HEK293 (cell line): ENCODE results near the gene PIGQ.

ENCODE experiments used
- CTCF ChIA-PET: fragments of 350-600 bp; formaldehyde crosslinking; extraction: SDS; loops from one replicate; lab custom pipeline; 2021; ENCODE audit warnings: antibody characterized with exemption; lab: Yijun Ruan, JAX
- POLR2A ChIA-PET: fragments of 300-600 bp; formaldehyde crosslinking; extraction: SDS; loops from one replicate; lab custom pipeline; 2020; ENCODE audit warnings: antibody characterized with exemption, inconsistent platforms; lab: Yijun Ruan, JAX
- H3K27ac ChIP-seq: fragments of 200-500 bp; sonication (Bioruptor generic); 2 replicates; pipeline ENCODE4 v1.5.1; 2014; ENCODE audit warnings: low read depth, low read length, control low read depth, inconsistent platforms; ENCODE audit errors: extremely low read depth
- H3K36me3 ChIP-seq, 2 experiments: fragments of 200-500 bp in 1 of 2; sonication (Bioruptor generic) in 1 of 2; 1 replicate in 1 of 2; 2 replicates in 1 of 2; pipeline ENCODE4 v1.5.1; 2014 to 2017; ENCODE audit warnings: inconsistent platforms in 2 of 2, low read length in 2 of 2; ENCODE audit not compliant: control insufficient read depth in 2 of 2, insufficient read depth in 1 of 2
- H3K4me1 ChIP-seq: fragments of 200-500 bp; sonication (Bioruptor generic); 2 replicates; pipeline ENCODE4 v1.5.1; 2014; ENCODE audit warnings: mild to moderate bottlenecking, low read length, inconsistent platforms; ENCODE audit not compliant: control insufficient read depth, insufficient read depth
- H3K4me3 ChIP-seq: 2 replicates; pipeline ENCODE4 v1.5.1; 2011; ENCODE audit warnings: low read depth, mild to moderate bottlenecking, control low read depth, low read length, moderate library complexity
- H3K9me3 ChIP-seq: fragments of 200-500 bp; sonication (Bioruptor generic); 2 replicates; pipeline ENCODE4 v1.5.1; 2014; ENCODE audit warnings: low read depth, low read length, inconsistent platforms; ENCODE audit not compliant: control insufficient read depth, insufficient read depth
- GLIS1 ChIP-seq: fragments of 450-650 bp; formaldehyde crosslinking; IDR thresholded peaks from 2 replicates; pipeline ENCODE4 v1.5.1; 2016; ENCODE audit warnings: missing biosample characterization, missing genetic modification characterization
- GLIS2 ChIP-seq: fragments of 450-650 bp; formaldehyde crosslinking; IDR thresholded peaks from 2 replicates; pipeline ENCODE4 v1.5.1; 2016; ENCODE audit warnings: missing biosample characterization, missing genetic modification characterization
- KLF1 ChIP-seq: fragments of 450-650 bp; formaldehyde crosslinking; IDR thresholded peaks from 2 replicates; pipeline ENCODE4 v1.5.1; 2016; ENCODE audit warnings: missing biosample characterization, missing genetic modification characterization
- KLF10 ChIP-seq: fragments of 450-650 bp; IDR thresholded peaks from 2 replicates; pipeline ENCODE4 v1.5.1; 2018; ENCODE audit warnings: missing biosample characterization, mild to moderate bottlenecking, missing genetic modification characterization
- KLF8 ChIP-seq: fragments of 450-650 bp; formaldehyde crosslinking; IDR thresholded peaks from 2 replicates; pipeline ENCODE4 v1.5.1; 2016; ENCODE audit warnings: missing biosample characterization, missing genetic modification characterization
- KLF9 ChIP-seq: fragments of 450-650 bp; formaldehyde crosslinking; IDR thresholded peaks from 2 replicates; pipeline ENCODE4 v1.5.1; 2016; ENCODE audit warnings: missing biosample characterization, missing genetic modification characterization, low read depth
- PATZ1 ChIP-seq: fragments of 450-650 bp; formaldehyde crosslinking; IDR thresholded peaks from 2 replicates; pipeline ENCODE4 v1.5.1; 2016; ENCODE audit warnings: missing biosample characterization, missing genetic modification characterization
- PRDM1 ChIP-seq: fragments of 450-650 bp; formaldehyde crosslinking; IDR thresholded peaks from 2 replicates; pipeline ENCODE4; 2016; ENCODE audit warnings: missing biosample characterization, missing genetic modification characterization
- ZIC2 ChIP-seq: fragments of 450-650 bp; formaldehyde crosslinking; IDR thresholded peaks from 2 replicates; pipeline ENCODE4 v1.5.1; 2016; ENCODE audit warnings: missing biosample characterization, missing genetic modification characterization
- ZNF19 ChIP-seq: fragments of 450-650 bp; formaldehyde crosslinking; IDR thresholded peaks from 2 replicates; pipeline ENCODE4; 2016; ENCODE audit warnings: missing biosample characterization, missing genetic modification characterization, low read depth
- ZNF341 ChIP-seq: fragments of 450-650 bp; formaldehyde crosslinking; IDR thresholded peaks from 2 replicates; pipeline ENCODE4; 2016; ENCODE audit warnings: low read depth, missing biosample characterization, missing genetic modification characterization
- ZNF623 ChIP-seq: fragments of 450-650 bp; formaldehyde crosslinking; IDR thresholded peaks from 2 replicates; pipeline ENCODE4 v1.5.1; 2016; ENCODE audit warnings: missing biosample characterization, missing genetic modification characterization
- ZNF692 ChIP-seq: fragments of 450-650 bp; formaldehyde crosslinking; IDR thresholded peaks from 2 replicates; pipeline ENCODE4 v1.5.1; 2016; ENCODE audit warnings: missing biosample characterization, missing genetic modification characterization
- TF ChIP-seq, protein P1 (sequence below): fragments of 450-650 bp; formaldehyde crosslinking; IDR thresholded peaks from 2 replicates; pipeline ENCODE4 v1.5.1; 2016; ENCODE audit warnings: missing biosample characterization, missing genetic modification characterization

PIGQ gene

GRCh38 chr16:568401-569258, 1.1 kb upstream of the PIGQ start (continued):
- TF ChIP-seq PATZ1 (tag by site-specific recombination) (peak; percentile 14; the same call in 1 of the 2 replicates), KLF8 (tag by site-specific recombination) (peak; percentile 85), KLF10 (tag by site-specific recombination) (0 out of 2 replicates have a peak, but pooled peaks have one; percentile 18), KLF1 (tag by site-specific recombination) (peak; percentile 99)

- Histone ChIP-seq H3K4me3 (no peak overlapping the region), H3K27ac (no peak overlapping the region), H3K4me1 (peaks cover 5% of the 10 kb centered on the region; the same call in 1 of the 2 replicates), H3K36me3 (peaks cover 0 to 48% of the 10 kb centered on the region in 2 experiments; a peak in 1 of 3 replicates), H3K9me3 (no peaks in the 10 kb centered on the region)
- POLR2A ChIA-PET, result interaction anchor here (0.6 to 1.2 kb wide), 3 partner anchors 11 to 191 kb away, joined by 3 to 6 read pairs (median 3); no protein-coding TSS in a partner anchor
- TF ChIP-seq ZIC2 (peak; percentile 76), PATZ1 (tag by site-specific recombination) (0 out of 2 replicates have a peak, but pooled peaks have one; percentile 19), ZNF623 (no peak), ZNF341 (peak; percentile 65), GLIS1 (tag by site-specific recombination) (peak; percentile 23; the same call in 1 of the 2 replicates), GLIS2 (peak; percentile 40; the same call in 1 of the 2 replicates), ZNF692 (tag by site-specific recombination) (0 out of 2 replicates have a peak, but pooled peaks have one; percentile 33), PRDM1 (no peak)
- CTCF ChIA-PET, result no interaction called here
These were observed 3.3 kb downstream of the PIGQ start for GRCh38 chr16:572865-573650.

DNA sequence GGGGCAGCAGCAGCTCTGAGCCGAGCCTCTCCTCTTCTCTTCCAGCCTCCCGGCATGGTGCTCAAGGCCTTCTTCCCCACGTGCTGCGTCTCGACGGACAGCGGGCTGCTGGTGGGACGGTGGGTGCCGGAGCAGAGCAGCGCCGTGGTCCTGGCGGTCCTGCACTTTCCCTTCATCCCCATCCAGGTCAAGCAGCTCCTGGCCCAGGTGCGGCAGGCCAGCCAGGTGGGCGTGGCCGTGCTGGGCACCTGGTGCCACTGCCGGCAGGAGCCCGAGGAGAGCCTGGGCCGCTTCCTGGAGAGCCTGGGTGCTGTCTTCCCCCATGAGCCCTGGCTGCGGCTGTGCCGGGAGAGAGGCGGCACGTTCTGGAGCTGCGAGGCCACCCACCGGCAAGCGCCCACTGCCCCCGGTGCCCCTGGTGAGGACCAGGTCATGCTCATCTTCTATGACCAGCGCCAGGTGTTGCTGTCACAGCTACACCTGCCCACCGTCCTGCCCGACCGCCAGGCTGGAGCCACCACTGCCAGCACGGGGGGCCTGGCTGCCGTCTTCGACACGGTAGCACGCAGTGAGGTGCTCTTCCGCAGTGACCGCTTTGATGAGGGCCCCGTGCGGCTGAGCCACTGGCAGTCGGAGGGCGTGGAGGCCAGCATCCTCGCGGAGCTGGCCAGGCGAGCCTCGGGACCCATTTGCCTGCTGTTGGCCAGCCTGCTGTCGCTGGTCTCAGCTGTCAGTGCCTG, 4.4 kb downstream of the PIGQ start:
- H3K4me3 ChIP-seq, result no peak overlapping the region
- H3K27ac ChIP-seq, result no peak overlapping the region
- POLR2A ChIA-PET, result interaction anchor here (1.0 kb wide), 1 partner anchor 11 kb away, joined by 3 read pairs; no protein-coding TSS in a partner anchor
- CTCF ChIA-PET, result interaction anchor here (0.6 kb wide), 1 partner anchor 172 kb away, joined by 4 read pairs; no protein-coding TSS in a partner anchor
- peaks cover 1% of the 10 kb centered on the region; the same call in 1 of the 2 replicates for H3K4me1 ChIP-seq
- H3K36me3 ChIP-seq, result peaks cover 0 to 48% of the 10 kb centered on the region in 2 experiments; a peak in 1 of 3 replicates
- H3K9me3 ChIP-seq, result no peaks in the 10 kb centered on the region
- peak; percentile 46; the same call in 1 of the 2 replicates for TF ChIP-seq KLF9 (tag by site-specific recombination)
- TF ChIP-seq, protein P1, sequence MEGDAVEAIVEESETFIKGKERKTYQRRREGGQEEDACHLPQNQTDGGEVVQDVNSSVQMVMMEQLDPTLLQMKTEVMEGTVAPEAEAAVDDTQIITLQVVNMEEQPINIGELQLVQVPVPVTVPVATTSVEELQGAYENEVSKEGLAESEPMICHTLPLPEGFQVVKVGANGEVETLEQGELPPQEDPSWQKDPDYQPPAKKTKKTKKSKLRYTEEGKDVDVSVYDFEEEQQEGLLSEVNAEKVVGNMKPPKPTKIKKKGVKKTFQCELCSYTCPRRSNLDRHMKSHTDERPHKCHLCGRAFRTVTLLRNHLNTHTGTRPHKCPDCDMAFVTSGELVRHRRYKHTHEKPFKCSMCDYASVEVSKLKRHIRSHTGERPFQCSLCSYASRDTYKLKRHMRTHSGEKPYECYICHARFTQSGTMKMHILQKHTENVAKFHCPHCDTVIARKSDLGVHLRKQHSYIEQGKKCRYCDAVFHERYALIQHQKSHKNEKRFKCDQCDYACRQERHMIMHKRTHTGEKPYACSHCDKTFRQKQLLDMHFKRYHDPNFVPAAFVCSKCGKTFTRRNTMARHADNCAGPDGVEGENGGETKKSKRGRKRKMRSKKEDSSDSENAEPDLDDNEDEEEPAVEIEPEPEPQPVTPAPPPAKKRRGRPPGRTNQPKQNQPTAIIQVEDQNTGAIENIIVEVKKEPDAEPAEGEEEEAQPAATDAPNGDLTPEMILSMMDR, result no peak
- no peak for TF ChIP-seq ZNF19
